Measurements from ENCODE around the gene CRYBG3. TPM values are rescaled to one million over a fixed set of nuclear protein-coding genes. Genes with fewer than 3 reads are reported as not detected.
"Not testable (repeated sequence)": the region's sequence is repeated elsewhere in the genome, so short reads cannot be mapped to it uniquely, and the experiment has no call there.

CRYBG3 gene
- total RNA-seq, 1 donor from 2014 or later, result 6.5 TPM

DNA sequence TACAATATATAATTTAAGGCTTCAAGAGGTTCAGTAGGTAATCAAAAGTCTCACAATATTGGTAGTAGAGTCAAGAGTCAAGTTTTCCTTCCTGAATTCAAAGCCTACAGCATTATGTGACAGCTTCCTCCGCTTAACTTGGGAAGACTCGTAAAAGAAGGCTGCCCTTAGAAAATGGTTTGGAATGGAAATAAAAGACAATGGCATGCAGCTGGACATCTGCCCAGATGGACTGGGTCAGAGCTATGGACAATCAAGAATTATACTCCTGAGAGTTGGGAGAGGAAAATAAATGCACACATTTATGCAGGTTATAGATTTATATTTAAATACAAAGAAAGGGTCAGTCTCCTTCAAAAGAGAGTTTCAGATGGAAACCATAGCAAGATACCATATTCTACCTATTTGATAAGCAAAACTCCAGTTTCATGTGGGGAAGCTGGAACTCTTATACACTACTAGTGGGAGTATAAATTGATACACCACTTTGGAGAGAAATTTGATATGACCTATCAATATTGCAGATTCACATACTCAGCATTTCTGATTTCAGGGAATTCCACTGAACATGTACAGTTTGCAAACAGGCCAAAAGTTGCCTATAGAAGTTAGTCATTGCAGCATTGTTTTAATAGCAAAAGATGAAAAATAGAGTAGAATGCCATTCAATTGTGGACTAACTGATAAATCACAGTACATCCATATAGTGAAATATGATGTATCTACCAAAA is 6.1 kb downstream of the CRYBG3 start:
- Mint-ChIP-seq H3K4me3 (no peak overlapping the region), H3K27ac (ENCODE audit: unreplicated experiment) (no peak overlapping the region), H3K4me1 (peaks cover 11% of the 10 kb centered on the region), H3K36me3 (ENCODE audit: low read depth) (peaks cover 5% of the 10 kb centered on the region), H3K9me3 (peaks cover 2% of the 10 kb centered on the region), H3K27me3 (ENCODE audit: low read depth) (peaks cover 18% of the 10 kb centered on the region)
- DNase-seq (ENCODE audit: low read depth, low spot score), result no peak
- TF ChIP-seq, protein P1, sequence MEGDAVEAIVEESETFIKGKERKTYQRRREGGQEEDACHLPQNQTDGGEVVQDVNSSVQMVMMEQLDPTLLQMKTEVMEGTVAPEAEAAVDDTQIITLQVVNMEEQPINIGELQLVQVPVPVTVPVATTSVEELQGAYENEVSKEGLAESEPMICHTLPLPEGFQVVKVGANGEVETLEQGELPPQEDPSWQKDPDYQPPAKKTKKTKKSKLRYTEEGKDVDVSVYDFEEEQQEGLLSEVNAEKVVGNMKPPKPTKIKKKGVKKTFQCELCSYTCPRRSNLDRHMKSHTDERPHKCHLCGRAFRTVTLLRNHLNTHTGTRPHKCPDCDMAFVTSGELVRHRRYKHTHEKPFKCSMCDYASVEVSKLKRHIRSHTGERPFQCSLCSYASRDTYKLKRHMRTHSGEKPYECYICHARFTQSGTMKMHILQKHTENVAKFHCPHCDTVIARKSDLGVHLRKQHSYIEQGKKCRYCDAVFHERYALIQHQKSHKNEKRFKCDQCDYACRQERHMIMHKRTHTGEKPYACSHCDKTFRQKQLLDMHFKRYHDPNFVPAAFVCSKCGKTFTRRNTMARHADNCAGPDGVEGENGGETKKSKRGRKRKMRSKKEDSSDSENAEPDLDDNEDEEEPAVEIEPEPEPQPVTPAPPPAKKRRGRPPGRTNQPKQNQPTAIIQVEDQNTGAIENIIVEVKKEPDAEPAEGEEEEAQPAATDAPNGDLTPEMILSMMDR (conservative IDR thresholded peaks at IDR 0.05), result no peak

DNA sequence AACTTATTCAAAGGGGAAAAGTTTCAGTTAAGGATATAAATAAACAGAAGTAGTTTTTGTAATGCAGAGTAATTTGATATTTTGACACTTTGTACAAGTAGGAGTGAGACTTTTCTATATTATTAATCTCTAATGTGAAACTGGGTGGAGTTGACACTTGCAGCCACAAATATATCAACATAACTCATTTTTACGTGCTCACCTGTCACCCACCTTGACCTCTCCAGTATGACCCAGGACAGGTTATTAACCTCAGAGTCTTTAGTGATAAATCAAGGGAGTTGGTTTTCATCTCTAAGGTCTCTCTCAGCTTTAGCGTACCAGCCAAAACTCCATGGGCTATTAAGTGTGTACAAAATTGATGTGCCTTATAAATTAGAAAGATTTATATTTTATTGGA is 7.4 kb downstream of the CRYBG3 start:
- Mint-ChIP-seq H3K4me3 (no peak overlapping the region), H3K4me1 (no peaks in the 10 kb centered on the region), H3K27me3 (ENCODE audit: low read depth) (peaks cover 5% of the 10 kb centered on the region), H3K9me3 (peaks cover 2% of the 10 kb centered on the region), H3K36me3 (ENCODE audit: low read depth) (peaks cover 5% of the 10 kb centered on the region), H3K27ac (ENCODE audit: unreplicated experiment) (no peak overlapping the region)
- TF ChIP-seq, protein P1 (conservative IDR thresholded peaks at IDR 0.05), result no peak
- no peak for DNase-seq (ENCODE audit: low read depth, low spot score)

DNA sequence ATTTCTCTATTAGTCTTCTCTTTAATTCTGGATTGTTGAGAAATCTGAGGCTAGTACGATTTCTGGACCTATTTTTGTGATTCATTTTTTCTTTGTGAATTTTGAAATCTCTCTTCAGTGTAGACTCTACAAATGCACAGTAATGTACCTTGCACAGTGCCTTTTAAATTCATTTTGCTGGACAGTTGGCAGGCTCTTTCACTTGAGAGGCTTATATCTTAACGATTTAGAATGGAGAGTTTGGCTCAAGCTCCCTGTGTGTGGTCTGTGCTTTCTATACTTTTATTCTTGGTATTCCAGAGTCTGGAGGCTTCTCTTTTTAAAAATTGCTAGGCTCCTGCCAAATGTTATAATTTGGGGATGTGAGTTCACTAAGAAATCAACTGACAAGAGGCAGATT is 8.8 kb downstream of the CRYBG3 start:
- peaks cover 5% of the 10 kb centered on the region for H3K36me3 Mint-ChIP-seq (ENCODE audit: low read depth)
- DNase-seq (ENCODE audit: low read depth, low spot score), result no peak
- TF ChIP-seq, protein P1 (conservative IDR thresholded peaks at IDR 0.05), result no peak
- no peak overlapping the region for H3K4me3 Mint-ChIP-seq
- H3K27me3 Mint-ChIP-seq (ENCODE audit: low read depth), result no peaks in the 10 kb centered on the region
- H3K4me1 Mint-ChIP-seq, result no peaks in the 10 kb centered on the region
- H3K27ac Mint-ChIP-seq (ENCODE audit: unreplicated experiment), result no peak overlapping the region
- peaks cover 2% of the 10 kb centered on the region for H3K9me3 Mint-ChIP-seq

DNA sequence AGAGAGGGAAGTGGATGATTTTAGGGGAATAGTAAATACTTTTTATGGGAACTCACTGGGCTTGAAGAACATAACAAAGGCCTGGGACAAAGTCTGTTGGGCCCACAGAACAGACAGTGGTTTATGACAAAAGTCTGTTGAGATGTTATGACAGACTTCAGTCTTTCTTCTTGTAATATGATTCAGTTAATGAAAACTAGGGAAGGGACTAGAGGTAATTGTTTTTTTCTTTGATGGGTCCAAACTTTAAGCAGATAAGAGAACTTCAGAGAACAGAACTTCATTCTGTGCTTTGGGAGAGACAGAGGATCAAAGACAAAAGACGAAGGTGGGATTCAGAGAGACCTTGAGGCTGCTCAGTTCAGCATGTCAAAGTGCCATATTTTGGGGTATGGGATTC is 9.3 kb downstream of the CRYBG3 start:
- no peaks in the 10 kb centered on the region for H3K27me3 Mint-ChIP-seq (ENCODE audit: low read depth)
- H3K4me3 Mint-ChIP-seq, result no peak overlapping the region
- H3K4me1 Mint-ChIP-seq, result no peaks in the 10 kb centered on the region

DNA sequence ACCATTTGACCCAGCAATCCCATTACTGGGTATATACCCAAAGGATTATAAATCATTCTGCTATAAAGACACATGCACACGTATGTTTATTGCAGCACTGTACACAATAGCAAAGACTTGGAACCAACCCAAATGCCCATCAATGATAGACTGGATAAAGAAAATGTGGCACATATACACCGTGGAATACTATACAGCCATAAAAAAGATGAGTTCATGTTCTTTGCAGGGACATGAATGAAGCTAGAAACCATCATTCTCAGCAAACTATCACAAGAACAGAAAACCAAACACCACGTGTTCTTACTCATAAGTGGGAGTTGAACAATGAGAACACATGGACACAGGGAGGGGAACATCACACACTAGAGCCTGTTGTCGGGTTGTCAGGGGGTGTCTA is 11.4 kb downstream of the CRYBG3 start:
- H3K36me3 Mint-ChIP-seq (ENCODE audit: low read depth); H3K4me3 Mint-ChIP-seq; H3K4me1 Mint-ChIP-seq; H3K27ac Mint-ChIP-seq (ENCODE audit: unreplicated experiment); H3K27me3 Mint-ChIP-seq (ENCODE audit: low read depth); DNase-seq (ENCODE audit: low read depth, low spot score); H3K9me3 Mint-ChIP-seq: not testable (repeated sequence)

More for the DNA sequence above, 9.3 kb downstream of the CRYBG3 start:
- H3K27ac Mint-ChIP-seq (ENCODE audit: unreplicated experiment), result no peak overlapping the region
- H3K36me3 Mint-ChIP-seq (ENCODE audit: low read depth), result peaks cover 5% of the 10 kb centered on the region
- no peak for DNase-seq (ENCODE audit: low read depth, low spot score)
- peaks cover 2% of the 10 kb centered on the region for H3K9me3 Mint-ChIP-seq
- TF ChIP-seq, protein P1 (conservative IDR thresholded peaks at IDR 0.05), result no peak

DNA sequence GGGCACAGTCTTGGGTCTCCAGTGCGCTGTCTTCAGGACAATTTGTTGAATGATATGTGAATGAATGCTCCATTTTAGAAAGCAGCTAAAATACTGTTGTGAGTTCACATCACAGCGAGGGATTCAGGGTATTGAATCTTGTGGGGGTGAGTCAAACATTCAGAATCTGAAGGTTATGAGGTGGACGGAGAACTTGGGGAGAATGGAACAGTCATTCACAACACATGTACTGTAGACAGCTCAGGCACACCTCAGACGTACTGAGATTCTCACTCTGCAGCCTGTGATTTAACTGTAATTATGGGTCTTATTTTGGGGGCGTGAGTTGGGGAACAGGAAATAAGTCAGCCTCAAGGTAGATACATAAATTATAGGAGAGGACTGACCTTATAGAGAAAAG is 13.9 kb downstream of the CRYBG3 start:
- Mint-ChIP-seq H3K27ac (ENCODE audit: unreplicated experiment) (no peak overlapping the region), H3K4me1 (no peaks in the 10 kb centered on the region), H3K27me3 (ENCODE audit: low read depth) (no peaks in the 10 kb centered on the region), H3K9me3 (peaks cover 2% of the 10 kb centered on the region), H3K36me3 (ENCODE audit: low read depth) (peaks cover 5% of the 10 kb centered on the region), H3K4me3 (no peak overlapping the region)
- DNase-seq (ENCODE audit: low read depth, low spot score), result no peak
- TF ChIP-seq, protein P1 (conservative IDR thresholded peaks at IDR 0.05), result no peak
